Karpas-422 (cell line): ENCODE measurements around the gene ATXN7. TPM values are rescaled to one million over a fixed set of nuclear protein-coding genes. Genes with fewer than 3 reads are reported as not detected.
A peak's percentile ranks its signal among the peaks of the same experiment; 100 is the strongest.

Source experiments
- DNase-seq: peaks from one replicate; pipeline ENCODE4 v3.0.0-alpha.2; 2015
- H2AFZ ChIP-seq: fragments of 200-600 bp; sonication (generic); 2 replicates; pipeline ENCODE4 v1.6.1; 2014; ENCODE audit warnings: antibody characterized with exemption, low read length, mixed read lengths
- H3K27ac ChIP-seq: fragments of 200-600 bp; sonication (generic); 2 replicates; pipeline ENCODE4 v1.5.1; 2014; ENCODE audit warnings: mild to moderate bottlenecking, low read length, moderate library complexity
- H3K27me3 ChIP-seq: fragments of 200-600 bp; sonication (generic); 2 replicates; pipeline ENCODE4 v1.6.1; 2014; ENCODE audit warnings: low read length, mixed read lengths
- H3K36me3 ChIP-seq: fragments of 200-600 bp; sonication (generic); 2 replicates; pipeline ENCODE4 v1.6.1; 2014; ENCODE audit warnings: low read length, mixed read lengths; ENCODE audit not compliant: insufficient read depth
- H3K4me1 ChIP-seq: fragments of 200-600 bp; sonication (generic); 2 replicates; pipeline ENCODE4 v1.6.1; 2014; ENCODE audit warnings: mild to moderate bottlenecking, low read length, mixed read lengths
- H3K4me2 ChIP-seq: fragments of 200-600 bp; sonication (generic); 2 replicates; pipeline ENCODE4 v1.6.1; 2014; ENCODE audit warnings: low read length, low read depth, mild to moderate bottlenecking; ENCODE audit not compliant: poor library complexity, severe bottlenecking
- H3K4me3 ChIP-seq: fragments of 200-600 bp; sonication (generic); 2 replicates; pipeline ENCODE4 v1.5.1; 2014; ENCODE audit warnings: mild to moderate bottlenecking, antibody characterized with exemption, low read length, mixed read lengths
- H3K79me2 ChIP-seq: fragments of 200-600 bp; sonication (generic); 2 replicates; pipeline ENCODE4 v1.6.1; 2014; ENCODE audit warnings: mild to moderate bottlenecking, low read length, mixed read lengths
- H3K9ac ChIP-seq: fragments of 200-600 bp; sonication (generic); 2 replicates; pipeline ENCODE4 v1.6.0; 2014; ENCODE audit warnings: low read length
- H3K9me2 ChIP-seq: fragments of 200-600 bp; sonication (generic), shearing (Covaris generic); replicated peaks from 2 replicates; pipeline ENCODE4 v1.6.0; 2014; ENCODE audit warnings: mild to moderate bottlenecking, low read length, moderate library complexity; ENCODE audit not compliant: insufficient read depth
- H3K9me3 ChIP-seq: fragments of 300-700, 200-600 bp; sonication (generic); 2 replicates; pipeline ENCODE4 v1.6.1; 2014; ENCODE audit warnings: low read length, mixed read lengths
- H4K20me1 ChIP-seq: fragments of 200-600 bp; sonication (generic); 2 replicates; pipeline ENCODE4 v1.6.1; 2014; ENCODE audit warnings: mild to moderate bottlenecking, antibody characterized with exemption, low read length, low read depth; ENCODE audit not compliant: insufficient read depth
- total RNA-seq: library from RNA; depleted of rRNA; stranded (reverse); fragments of >200 nt; shearing (Covaris generic); gene quantifications from 2 replicates; pipeline ENCODE4 v1.2.3, GENCODE V29; 2014; ENCODE audit warnings: low replicate concordance

Gene ATXN7
- total RNA-seq, 1 experiment from 2014 or later = 33.6 TPM

DNA sequence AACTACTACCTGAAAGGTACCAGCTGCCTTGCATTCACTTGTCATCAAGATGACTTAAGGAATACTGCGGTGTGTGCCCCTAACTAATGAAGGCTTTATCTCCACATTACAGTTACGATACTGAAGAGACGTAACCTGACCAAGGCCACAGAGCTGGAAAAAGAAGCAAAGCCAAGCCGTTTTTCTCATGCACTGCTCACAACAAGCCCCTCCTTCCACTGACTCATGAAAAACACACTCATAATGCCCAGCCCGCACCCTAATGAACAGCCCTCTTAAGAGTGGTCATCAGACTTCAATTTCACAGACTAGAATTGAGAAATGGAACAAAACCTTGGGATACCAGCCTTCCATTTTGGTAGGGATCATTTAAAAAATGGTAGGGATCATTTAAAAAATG is 148.0 kb downstream of the ATXN7 start:
- no peak overlapping the region for H3K9ac ChIP-seq
- peaks cover 96% of the 10 kb centered on the region for H3K36me3 ChIP-seq

DNA sequence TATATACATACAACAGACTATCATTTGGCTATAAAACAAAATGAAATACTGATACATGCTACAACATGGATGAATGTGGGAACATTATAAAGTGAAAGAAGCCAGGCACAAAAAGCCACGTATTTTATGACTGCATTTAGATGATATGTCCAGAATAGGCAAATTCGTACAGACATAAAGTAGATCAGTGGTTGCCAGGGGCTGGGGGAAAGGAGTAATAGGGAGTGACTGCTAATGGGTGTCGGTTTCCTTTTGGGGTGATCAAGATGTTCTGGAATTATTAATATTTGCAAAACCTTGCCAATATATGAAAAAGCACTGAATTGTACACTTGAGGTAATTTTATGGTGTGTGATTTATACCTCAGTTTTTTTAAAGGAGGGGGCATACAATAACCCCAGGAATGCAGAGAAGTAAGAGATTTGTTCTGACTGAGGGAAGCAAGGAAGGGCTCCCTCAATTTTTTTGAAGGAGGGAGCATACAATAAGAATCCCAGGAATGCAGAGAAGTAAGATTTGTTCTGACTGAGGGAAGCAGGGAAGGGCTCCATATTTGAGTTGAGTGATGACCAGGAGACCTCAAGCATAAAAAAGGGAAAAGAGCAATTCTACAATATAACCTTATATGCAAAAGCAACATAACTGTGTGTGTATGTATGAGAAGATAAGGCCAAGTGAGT is 153.4 kb downstream of the ATXN7 start:
- peaks cover 71% of the 10 kb centered on the region for H3K79me2 ChIP-seq
- H3K36me3 ChIP-seq = peaks cover 78% of the 10 kb centered on the region
- no peaks in the 10 kb centered on the region for H3K9me2 ChIP-seq
- DNase-seq = no peak
- H3K27me3 ChIP-seq = no peaks in the 10 kb centered on the region
- peaks cover 15% of the 10 kb centered on the region for H3K4me1 ChIP-seq
- H4K20me1 ChIP-seq = peaks cover under 1% of the 10 kb centered on the region
- no peak overlapping the region for H3K9ac ChIP-seq
- no peak overlapping the region for H3K27ac ChIP-seq
- H3K4me2 ChIP-seq = no peak overlapping the region
- H3K4me3 ChIP-seq = no peak overlapping the region
- H3K9me3 ChIP-seq = no peaks in the 10 kb centered on the region
- H2AFZ ChIP-seq = no peak overlapping the region

More for the DNA sequence above, 148.0 kb downstream of the ATXN7 start:
- Histone ChIP-seq H2AFZ (no peak overlapping the region), H3K27ac (no peak overlapping the region), H3K9me2 (no peaks in the 10 kb centered on the region), H3K4me1 (no peaks in the 10 kb centered on the region), H3K79me2 (peaks cover 61% of the 10 kb centered on the region), H4K20me1 (peaks cover 8% of the 10 kb centered on the region; the same call in 1 of the 2 replicates), H3K4me3 (no peak overlapping the region), H3K27me3 (no peaks in the 10 kb centered on the region), H3K9me3 (no peaks in the 10 kb centered on the region), H3K4me2 (no peak overlapping the region)
- DNase-seq = no peak

DNA sequence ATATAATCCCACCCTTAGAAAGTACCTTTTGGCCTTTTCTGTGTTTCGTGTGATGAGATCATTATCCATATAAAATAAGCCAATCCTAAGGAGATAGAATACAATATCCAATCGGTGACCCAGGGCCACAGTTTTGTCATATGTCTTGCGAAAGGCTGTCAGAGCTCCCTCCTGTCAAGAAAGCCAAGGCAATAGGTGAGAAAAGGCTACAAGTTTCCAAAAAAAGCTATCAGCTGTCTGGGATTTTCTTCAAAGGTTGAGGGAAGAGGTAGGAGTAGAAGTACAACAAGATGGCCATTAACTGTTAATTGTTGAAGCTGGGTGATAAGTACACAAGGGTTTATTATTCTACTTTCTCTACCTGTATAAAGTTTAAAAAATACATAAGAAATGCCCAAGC is 155.6 kb downstream of the ATXN7 start:
- no peak for DNase-seq
- peaks cover 66% of the 10 kb centered on the region for H3K79me2 ChIP-seq
- H3K4me3 ChIP-seq = no peak overlapping the region
- no peak overlapping the region for H3K4me2 ChIP-seq
- peaks cover 26% of the 10 kb centered on the region for H3K4me1 ChIP-seq
- H4K20me1 ChIP-seq = peaks cover 9% of the 10 kb centered on the region
- H3K9me3 ChIP-seq = no peaks in the 10 kb centered on the region
- peaks cover 56% of the 10 kb centered on the region; the same call in 1 of the 2 replicates for H3K36me3 ChIP-seq
- H2AFZ ChIP-seq = no peak overlapping the region
- no peak overlapping the region for H3K27ac ChIP-seq
- H3K9ac ChIP-seq = no peak overlapping the region
- H3K9me2 ChIP-seq = no peaks in the 10 kb centered on the region
- H3K27me3 ChIP-seq = no peaks in the 10 kb centered on the region

DNA sequence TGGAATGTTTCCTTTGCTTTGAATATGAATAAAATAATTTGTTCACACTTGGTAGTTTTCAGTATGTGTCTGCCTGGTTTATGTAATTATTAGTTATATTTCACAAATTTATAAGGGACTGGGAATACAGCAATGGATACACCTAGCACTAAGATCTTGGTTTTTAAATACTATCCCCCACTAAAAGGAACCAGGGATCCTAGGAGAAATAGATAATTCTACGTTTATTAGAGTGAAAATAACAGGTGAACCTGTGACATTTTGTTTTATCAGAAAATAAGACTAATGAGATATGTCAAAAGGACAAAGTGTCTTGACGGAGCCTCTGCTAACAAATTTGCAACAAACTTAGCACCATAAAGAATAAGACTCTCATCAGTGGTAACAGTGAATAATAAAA is 156.2 kb downstream of the ATXN7 start:
- H4K20me1 ChIP-seq = peaks cover 9% of the 10 kb centered on the region; the same call in 1 of the 2 replicates
- H3K27ac ChIP-seq = no peak overlapping the region
- no peak for DNase-seq
- no peak overlapping the region for H2AFZ ChIP-seq
- peaks cover 26% of the 10 kb centered on the region for H3K4me1 ChIP-seq
- peaks cover 62% of the 10 kb centered on the region for H3K79me2 ChIP-seq
- H3K4me3 ChIP-seq = no peak overlapping the region
- H3K9me3 ChIP-seq = no peaks in the 10 kb centered on the region
- peaks cover 50% of the 10 kb centered on the region; the same call in 1 of the 2 replicates for H3K36me3 ChIP-seq
- H3K9me2 ChIP-seq = no peaks in the 10 kb centered on the region
- peak overlapping the region; percentile 49 for H3K4me2 ChIP-seq
- no peak overlapping the region for H3K9ac ChIP-seq
- no peaks in the 10 kb centered on the region for H3K27me3 ChIP-seq

DNA sequence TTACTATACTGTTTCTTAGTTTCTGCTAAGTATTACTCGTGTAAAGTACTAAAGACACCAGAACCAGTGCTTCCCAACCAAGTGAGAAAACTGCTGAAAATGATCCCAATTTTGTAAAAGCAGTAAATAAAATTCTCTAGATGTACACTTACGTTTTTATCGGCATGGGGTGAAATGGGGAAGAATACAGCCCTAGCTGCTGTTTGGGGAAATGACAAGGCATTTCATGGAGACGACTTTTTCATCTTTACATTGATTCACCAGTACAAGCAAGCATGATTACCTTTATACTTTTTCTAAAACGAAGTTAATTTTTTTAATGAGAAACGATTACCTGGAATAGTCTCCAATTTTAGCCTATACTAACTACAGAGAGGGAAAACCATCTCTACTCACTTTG is 158.3 kb downstream of the ATXN7 start:
- Histone ChIP-seq H3K9me2 (no peaks in the 10 kb centered on the region), H3K4me2 (peak overlapping the region; percentile 79), H3K4me1 (peaks cover 26% of the 10 kb centered on the region), H3K9ac (peak overlapping the region; percentile 96), H3K27ac (no peak overlapping the region), H2AFZ (no peak overlapping the region), H3K79me2 (peaks cover 49% of the 10 kb centered on the region), H3K9me3 (no peaks in the 10 kb centered on the region), H3K27me3 (no peaks in the 10 kb centered on the region), H3K4me3 (peak overlapping the region; percentile 96), H3K36me3 (peaks cover 34% of the 10 kb centered on the region; the same call in 1 of the 2 replicates), H4K20me1 (peaks cover 9% of the 10 kb centered on the region; the same call in 1 of the 2 replicates)
- no peak for DNase-seq

DNA sequence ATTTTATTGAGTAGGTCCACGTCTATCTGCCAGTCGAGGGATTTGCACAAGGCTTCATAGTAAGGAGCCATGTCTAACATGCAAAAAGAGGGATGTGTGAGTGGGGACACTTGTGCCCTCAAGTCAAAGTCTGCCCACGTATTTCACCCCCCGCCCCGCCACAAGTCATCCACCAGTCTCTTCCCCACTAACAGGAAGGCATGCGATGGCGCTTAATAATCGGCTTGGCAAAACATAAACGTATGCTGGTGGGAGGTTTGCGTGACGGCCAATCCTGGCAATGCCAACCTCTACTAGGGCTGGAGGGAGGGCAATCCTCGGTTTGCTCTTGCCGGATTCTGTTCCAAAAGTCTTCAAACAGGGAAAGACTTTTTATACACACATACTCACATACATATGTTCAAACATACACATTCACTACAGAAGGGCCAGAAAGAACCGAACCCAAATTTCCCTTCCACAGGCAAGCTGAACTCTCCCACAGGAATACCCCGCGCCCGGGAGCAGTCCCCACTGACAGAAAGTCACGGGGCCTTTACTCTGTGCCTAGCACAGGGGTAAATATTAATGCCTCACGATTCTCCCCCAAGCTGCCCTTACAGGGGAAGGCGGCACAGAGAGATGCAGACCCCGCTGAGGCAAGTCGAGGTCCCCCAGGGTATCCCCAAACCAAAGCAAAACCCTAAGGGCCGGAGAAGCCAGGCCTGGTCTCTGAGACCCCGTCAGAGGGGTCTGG is 159.0 kb downstream of the ATXN7 start:
- DNase-seq = no peak
- H3K36me3 ChIP-seq = peaks cover 27% of the 10 kb centered on the region; the same call in 1 of the 2 replicates
- H3K27ac ChIP-seq = no peak overlapping the region; the same call in 1 of the 2 replicates
- peak overlapping the region; percentile 75; the same call in 1 of the 2 replicates for H2AFZ ChIP-seq
- peak overlapping the region; percentile 96 for H3K4me3 ChIP-seq
- H3K27me3 ChIP-seq = no peaks in the 10 kb centered on the region
- H4K20me1 ChIP-seq = peaks cover 9% of the 10 kb centered on the region; the same call in 1 of the 2 replicates
- peak overlapping the region; percentile 79 for H3K4me2 ChIP-seq
- H3K9ac ChIP-seq = peak overlapping the region; percentile 96
- peaks cover 42% of the 10 kb centered on the region for H3K79me2 ChIP-seq
- no peaks in the 10 kb centered on the region for H3K9me3 ChIP-seq
- peaks cover 26% of the 10 kb centered on the region for H3K4me1 ChIP-seq
- H3K9me2 ChIP-seq = no peaks in the 10 kb centered on the region

DNA sequence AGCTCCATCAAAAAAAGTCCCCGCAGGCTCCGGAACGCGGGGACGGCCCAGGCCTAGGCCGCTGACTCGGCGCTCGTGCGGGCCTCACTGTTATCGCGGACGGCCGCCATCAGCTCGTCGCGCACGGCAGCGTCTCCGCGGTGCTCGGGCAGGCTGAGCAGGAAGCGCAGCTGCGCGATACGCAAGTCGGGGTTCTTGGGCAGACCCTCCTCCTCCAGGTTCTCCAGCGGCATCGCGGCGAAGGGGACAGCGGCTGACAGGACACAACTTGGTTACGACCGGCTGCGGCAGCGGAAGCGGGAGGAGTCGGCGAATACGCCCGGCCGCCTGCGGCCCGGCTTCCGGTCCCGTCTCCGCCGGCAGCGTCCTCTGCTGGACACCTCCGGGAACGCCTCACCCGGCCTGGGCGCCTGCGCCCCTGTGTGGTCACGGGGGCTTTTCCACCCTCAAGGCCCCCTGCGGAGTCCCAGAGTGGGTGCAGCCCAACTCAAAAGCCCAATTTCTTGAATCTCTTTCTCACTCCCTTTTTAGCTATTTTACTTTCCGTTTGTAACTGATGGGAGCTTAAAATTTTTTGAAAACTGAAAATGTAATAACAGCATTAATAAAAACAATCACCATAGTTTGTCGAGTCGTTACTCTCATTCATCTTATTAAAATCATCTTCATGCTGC is 159.7 kb downstream of the ATXN7 start, which contains the start of gene PSMD6:
PSMD6 (minus strand) TSS at position 308 of the 674 bp plus-strand sequence; CDS start at position 233, 75 bp downstream.
- H4K20me1 ChIP-seq = peaks cover 9% of the 10 kb centered on the region; the same call in 1 of the 2 replicates
- H3K4me2 ChIP-seq = peak within 1 kb of the TSS; percentile 79
- peak; percentile 95 for DNase-seq
- H3K36me3 ChIP-seq = peaks cover 20% of the 10 kb centered on the region; the same call in 1 of the 2 replicates
- no peak within 1 kb of the TSS; the same call in 1 of the 2 replicates for H3K27ac ChIP-seq
- peak within 1 kb of the TSS; percentile 96 for H3K4me3 ChIP-seq
- H3K9ac ChIP-seq = peak within 1 kb of the TSS; percentile 96
- H3K9me2 ChIP-seq = no peaks in the 10 kb centered on the region
- no peaks in the 10 kb centered on the region for H3K27me3 ChIP-seq
- H2AFZ ChIP-seq = peak within 1 kb of the TSS; percentile 79
- no peaks in the 10 kb centered on the region for H3K9me3 ChIP-seq
- peaks cover 39% of the 10 kb centered on the region for H3K79me2 ChIP-seq
- H3K4me1 ChIP-seq = peaks cover 26% of the 10 kb centered on the region
